LHCN-M2 (cell line): ENCODE results near the gene DUS1L. TPM values are rescaled to one million over a fixed set of nuclear protein-coding genes. Genes with fewer than 3 reads are reported as not detected.

Source experiments
- DNase-seq: peaks from one replicate; pipeline ENCODE4 v3.0.0-alpha.2; 2012; ENCODE audit warnings: low read depth
- total RNA-seq: library from RNA; depleted of rRNA; stranded (reverse); fragments of >200 nt; gene quantifications from 2 replicates; pipeline ENCODE4 v1.2.3, GENCODE V29; 2014

Gene DUS1L
- total RNA-seq, 1 experiment from 2014 or later = 75.8 TPM

DNA sequence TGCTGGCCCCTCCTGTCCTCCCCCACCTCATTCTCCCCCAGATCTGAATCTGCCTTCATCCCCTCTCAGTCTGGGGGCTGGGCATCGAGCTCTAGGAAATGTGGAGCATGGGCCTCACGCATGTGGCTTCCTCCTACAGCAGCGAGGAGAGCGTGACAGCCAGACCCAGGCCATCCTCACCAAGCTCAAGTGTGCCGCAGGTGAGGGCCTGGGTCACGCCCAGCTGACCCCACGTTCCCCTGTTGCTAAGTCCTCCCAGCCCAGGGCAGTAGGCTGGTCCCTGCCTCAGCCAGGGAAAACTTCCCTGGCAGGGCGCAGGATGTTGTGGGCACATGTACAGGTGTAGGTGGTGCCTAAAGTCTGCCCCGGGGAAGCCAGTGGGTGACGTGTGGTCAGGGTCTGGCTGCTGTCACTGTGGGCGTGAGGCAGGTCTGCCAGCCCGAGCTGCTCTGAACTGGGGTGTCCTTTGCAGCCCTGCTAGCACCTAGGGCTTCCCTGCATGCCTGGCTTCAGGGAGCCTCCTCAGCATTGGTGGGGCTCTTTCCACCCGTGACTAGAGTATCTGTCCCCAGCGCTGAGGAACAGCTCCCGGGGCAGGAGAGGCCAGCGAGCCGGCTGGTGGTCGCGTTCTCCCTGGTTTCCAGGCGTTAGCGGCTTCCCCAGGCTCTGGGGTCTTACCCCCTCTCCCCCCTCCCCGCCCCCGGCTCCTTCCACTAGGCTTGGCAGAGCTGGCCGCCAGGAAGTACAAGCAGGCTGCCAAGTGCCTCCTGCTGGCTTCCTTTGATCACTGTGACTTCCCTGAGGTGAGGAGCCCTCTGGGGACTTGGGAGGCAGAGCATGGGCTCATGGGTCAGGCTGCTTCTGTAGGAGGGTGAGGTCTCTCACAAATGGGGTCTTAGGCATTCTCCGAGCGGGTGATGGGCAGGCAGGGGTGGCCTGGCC is 10.3 kb downstream of the DUS1L start:
- no peak for DNase-seq

DNA sequence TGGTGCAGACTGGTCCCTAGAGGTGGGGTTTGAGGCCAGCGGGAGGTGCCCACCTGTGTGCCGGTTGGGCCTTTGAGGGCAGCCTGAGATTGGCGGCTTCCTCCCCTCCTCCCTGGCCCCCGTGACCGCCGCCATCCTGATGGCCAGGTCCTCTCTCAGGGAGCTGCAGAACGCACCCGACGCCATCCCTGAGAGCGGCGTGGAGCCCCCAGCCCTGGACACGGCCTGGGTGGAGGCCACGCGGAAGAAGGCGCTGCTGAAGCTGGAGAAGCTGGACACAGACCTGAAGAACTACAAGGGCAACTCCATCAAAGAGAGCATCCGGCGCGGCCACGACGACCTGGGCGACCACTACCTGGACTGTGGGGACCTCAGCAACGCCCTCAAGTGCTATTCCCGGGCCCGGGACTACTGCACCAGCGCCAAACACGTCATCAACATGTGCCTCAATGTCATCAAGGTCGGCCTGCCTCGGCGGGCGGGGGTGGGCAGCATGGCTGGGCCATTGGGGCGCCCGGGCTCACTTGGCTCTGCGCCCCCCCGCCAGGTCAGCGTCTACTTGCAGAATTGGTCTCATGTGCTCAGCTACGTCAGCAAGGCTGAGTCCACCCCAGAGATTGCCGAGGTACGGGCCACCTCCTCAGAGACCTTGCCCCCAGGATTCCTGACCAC is 11.1 kb downstream of the DUS1L start:
- no peak for DNase-seq

DNA sequence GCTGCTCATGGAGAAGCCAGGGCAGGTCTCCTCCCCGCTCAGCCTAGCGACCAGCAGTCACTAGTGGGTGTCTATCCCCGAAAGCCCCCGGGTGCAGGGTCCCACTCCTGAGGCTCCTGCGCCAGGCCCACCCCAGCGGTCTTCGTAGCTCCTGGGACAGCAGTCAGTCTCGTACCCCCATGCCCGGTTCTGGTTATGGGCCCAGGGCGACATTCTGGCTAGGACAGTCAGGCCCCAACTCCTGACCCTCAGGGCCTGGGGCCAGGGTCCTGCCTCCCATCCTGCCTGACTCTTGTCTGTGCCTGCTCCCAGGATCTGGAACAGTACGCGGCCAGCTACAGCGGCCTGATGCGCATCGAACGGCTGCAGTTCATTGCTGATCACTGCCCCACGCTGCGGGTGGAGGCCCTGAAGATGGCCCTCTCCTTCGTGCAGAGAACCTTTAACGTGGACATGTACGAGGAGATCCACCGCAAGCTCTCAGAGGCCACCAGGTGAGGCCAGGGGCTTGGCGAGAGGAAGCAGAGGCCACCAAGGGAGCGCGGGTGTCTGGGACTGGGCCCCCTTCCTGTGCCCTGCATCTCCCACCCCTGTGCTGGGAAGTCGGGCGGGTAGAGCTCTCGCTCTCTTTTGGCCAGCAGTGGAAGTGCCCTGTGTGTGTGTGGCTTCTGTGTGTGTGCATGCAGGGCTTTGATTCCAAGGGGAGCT is 11.9 kb downstream of the DUS1L start:
- DNase-seq = no peak

DNA sequence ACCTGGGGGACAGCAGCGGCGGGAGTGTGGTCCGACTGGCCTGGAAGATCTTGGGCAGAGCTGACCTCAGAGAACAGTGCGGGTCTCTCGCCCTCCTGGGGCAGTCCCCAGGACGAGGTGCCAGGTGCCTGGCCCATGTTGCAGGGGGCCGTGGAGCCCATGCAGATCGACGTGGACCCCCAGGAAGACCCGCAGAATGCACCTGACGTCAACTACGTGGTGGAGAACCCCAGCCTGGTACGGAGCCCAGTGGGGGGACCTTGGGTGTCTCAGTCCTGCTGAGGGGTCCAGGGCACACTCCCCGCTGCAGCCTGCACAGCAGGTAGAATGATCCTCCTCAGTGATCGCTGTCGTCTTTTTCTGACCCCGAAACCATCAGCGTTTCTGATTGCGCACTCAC is 12.5 kb downstream of the DUS1L start:
- DNase-seq = no peak

DNA sequence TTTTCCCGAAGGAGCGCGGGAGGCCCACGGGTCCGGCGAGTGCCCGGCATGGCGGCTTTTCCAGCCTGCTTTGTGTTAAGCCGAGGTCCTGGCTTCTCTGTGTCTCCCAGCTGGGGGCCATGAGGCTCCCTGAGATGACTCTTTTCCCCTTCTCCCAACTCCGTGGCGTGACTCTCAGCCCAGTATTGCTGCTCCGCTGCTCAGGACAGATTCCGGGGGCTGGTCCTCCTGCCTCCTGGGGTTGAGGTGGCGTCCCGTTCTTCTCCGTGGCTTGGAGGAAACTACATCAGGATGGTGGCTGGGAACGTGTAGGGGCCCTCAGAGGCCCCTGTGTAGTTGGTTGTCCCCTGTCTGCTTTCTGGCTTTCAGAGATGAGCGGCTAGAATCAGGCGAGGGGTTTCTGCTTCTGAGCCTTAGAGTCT is 13.0 kb downstream of the DUS1L start:
- no peak for DNase-seq

DNA sequence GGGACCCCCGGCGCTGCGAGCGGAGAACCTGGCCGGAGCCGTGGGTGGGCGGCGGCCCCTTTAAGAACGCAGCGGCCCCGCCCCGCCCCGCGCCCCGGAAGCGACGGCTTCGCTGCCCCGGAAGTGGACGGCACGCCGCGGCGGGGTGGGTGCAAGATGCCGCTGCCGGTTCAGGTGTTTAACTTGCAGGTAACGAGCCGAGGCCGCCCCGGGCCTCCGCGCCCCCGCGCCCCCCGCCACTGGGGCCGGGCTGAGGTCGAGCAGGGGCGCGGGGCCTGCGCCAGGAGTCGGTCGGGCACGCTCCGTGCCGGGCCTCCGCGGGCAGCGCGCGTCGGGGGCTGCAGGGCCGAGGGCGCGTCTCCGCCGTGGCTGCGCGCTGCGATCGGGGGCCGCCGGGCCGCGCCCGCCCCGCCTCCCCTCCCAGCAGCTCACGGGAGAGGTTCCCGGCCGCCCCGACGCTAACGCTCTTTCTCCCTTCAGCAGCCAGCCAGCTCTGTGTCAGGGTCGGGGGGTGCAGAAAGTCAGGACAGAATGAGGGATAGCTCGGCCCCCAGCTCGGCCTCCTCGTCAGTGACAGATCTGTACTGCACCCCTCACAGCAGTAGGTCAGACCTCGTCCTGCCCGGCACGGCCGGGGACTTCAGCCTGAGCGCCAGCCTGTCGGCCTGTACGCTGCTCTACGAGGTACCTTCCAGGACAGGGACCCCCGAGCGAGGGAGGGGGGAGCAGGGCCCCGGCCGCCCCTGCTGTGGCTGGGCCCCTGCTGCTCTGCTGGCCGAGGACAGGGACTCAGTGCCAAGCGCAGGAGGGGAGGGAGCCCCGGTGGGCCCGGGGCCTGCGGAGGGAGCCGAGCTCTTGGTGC is 13.6 kb downstream of the DUS1L start, which contains the start of the genes GPS1 and RFNG:
Gene GPS1 (plus strand): TSS at position 123 of the 862 bp plus-strand sequence. CDS start 34 bp downstream, at position 157.
Gene RFNG (minus strand): TSS at position 36 of the 862 bp plus-strand sequence. CDS start 45 bp downstream, outside the sequence.
- DNase-seq = peak; percentile 44

DNA sequence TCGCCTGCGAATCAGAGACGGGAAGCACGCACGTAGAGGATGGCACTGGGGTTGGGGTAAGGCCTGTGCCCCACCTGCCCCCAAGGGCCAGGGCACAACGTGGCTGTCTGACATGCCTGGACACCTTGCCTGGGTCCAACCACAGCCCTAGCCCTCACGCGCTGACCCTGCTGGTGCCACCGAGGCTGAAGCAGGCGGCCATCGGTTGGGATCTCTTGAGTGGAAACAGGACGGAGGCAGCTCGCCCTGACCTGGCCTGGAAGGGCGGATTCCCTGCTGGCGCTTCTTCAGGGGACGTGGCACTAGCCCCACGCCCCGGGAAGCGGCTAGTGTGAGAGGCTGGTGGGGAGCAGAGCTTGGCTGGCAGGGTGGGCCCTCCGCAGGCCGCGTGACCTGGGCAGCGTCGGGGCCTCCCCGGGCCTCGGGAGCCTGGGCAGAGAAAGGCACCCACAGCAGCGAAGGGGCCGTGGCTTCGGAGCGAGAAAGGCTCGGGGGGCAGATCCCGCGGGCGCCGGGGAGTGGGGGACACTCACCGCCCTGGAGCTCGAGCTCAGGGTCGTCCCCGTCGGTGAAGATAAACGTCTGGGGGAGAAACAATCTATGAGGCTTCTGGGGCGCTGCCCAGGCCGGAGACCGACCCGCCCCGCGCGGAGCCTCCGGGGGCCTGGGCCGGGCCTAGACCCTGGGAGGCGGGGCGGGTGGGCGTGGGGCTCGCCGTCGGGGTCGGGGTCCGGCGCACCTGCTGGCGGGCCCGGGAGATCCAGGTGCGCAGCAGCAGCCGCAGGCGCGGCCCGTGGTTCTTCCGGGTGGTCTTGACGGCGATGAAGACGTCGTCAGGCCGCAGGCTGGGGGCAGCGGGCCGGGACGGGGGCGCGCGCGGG is 14.6 kb downstream of the DUS1L start:
- no peak for DNase-seq

DNA sequence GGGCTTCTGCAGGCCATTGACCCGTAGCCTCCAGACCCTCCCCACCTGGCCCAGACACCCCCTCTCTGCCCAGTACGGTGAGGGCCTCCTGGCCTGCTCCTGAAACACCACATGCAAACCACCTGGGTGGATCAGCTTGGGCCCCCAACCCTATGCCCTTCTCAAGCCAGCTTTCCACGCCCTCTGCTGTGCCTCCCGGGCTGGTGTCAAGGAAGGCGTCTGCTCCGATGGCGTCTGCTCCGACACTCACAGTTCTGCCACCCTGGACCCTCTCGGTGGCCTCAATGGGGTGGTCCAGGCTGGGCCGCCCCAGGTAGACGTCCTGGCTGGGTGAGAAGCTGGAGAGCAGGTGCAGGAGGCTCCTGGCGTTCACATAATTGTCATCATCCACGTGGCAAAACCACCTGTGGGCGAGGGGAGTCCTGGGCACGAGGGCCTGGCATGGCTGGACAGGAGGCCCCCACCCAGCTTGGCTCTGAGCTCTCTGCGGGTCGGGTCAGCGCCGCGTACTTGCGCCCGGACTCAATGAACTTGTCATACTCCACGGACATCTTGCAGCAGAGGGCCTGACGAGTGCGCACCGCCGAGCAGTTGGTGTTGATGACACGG is 15.3 kb downstream of the DUS1L start:
- no peak for DNase-seq

DNA sequence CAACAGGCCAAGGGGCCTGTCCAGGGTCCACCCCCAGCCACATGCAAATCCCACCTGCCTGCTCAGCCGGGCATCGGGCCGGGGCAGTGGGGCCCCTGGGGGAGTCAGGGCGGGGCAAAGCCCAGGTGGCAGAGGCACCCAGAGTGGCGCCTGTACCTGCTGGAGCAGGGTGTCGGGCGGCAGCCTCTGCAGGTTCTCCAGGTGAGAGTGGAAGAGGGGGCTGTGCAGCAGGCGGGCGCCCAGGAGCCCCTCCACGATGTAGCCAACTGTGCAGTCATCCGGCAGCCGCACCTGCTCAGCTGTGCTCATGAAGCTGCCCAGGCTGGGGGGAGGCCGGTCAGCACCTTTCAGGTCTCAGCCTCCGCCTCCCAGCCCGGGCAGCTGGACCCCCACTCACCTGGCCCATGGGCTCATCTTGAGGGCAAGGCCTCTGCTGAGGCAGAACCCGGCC is 16.1 kb downstream of the DUS1L start:
- no peak for DNase-seq

DNA sequence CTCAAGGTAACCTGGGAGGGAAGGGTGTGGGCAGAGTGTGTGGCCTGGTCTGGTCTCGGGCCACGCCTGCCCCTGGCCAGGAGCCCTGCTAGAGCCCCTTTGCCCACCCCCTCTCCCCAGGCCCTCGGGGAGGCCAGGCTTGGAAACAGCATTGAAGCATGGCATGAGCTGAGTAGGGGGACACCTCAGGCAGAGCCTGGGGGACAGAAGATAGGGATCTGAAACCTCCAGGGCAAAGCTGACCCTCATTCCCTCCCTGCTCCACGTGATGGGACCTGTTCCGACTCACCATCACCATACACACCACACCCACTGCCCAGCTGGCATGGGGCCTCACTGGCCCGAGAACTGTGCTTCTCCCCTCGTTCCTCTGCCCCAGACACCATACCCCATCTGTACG is 16.5 kb downstream of the DUS1L start:
- DNase-seq = no peak

DNA sequence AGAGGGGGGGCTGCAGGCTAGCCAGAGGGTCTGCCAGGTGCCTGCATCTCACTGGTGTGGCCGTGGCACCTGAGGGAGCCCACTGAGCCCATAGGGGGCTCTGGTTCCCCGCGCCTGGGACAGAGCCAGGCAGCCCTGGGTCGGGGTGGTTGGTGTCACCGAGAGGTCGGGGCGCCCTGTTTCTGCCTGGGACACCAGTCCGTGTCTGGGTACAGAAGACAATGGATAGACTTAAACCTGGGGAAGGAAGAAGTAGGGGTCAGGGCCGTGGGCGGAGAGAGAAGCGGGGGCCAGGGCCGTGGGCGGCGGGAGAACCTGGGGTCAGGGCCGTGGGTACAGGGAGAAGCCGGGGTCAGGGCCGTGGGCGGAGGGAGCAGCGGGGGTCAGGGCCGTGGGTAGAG is 17.0 kb downstream of the DUS1L start:
- no peak for DNase-seq

DNA sequence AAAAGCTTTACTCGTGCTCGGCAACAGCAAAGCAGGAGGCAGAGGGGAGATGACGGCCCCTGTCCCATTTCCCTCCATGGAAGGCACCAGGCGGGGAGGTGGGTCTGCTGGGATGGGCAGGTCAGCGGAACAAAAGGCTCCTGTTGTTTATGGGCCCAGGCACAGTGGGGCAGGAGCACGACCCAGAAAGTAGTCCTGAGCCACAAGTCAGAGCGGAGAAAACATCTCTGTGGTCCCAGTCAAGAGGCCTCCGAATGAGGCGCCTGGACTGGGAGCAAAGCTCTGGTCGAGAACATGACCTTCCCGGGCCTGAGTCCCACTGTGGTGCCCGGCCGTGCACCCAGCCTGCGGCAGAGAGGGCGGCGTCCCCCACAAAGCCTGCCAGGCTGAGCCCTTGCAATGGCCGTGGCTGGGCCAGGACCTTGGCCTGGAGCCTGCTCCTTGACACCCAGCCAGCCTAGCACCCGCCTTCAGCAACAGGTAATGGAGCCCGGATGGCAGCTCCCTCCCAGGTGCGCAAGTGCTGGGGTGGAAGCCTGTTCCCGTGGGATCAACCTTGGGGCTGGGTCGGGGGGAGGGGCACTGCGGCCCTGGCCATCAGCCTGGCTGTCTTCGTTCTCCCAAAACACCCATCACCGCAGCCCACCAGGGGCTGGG is 17.6 kb downstream of the DUS1L start:
- no peak for DNase-seq

DNA sequence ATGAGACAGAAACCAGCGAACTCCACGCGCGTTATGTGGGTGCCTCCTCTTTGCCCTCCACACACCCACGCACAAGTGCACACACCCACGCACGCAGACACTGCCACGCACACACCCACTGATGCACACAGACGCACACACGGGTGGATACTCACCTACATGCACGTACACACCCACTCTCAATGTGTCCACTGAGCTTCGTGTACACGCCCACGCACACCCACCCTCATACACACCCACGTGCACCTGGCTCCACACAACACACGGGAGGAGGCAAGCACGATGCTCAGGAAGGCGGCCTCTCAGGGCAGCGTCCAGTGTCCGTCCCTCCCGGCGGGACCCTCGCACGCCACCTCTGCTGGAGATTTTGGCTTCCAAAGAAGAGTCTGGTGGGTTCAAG is 18.2 kb downstream of the DUS1L start:
- no peak for DNase-seq

DNA sequence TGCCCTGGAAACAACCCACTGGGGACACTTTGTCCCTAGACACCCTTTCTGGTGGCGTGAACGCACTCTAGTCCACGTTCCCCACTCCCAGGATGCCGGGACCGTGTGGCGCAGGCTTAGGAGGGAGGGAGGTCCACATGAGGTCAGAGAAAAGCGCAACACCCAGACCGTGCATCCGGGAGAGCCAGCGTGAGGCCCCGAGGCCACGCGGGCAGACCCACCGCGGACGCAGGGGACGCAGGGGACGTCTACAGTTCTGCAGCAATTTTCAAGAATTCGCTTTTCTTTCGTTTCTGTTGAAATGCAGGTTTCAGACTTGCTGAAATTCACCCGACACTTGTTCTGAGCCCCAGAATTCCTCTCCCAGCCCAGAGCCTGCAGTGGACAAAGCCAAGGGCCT is 18.7 kb downstream of the DUS1L start:
- DNase-seq = no peak

DNA sequence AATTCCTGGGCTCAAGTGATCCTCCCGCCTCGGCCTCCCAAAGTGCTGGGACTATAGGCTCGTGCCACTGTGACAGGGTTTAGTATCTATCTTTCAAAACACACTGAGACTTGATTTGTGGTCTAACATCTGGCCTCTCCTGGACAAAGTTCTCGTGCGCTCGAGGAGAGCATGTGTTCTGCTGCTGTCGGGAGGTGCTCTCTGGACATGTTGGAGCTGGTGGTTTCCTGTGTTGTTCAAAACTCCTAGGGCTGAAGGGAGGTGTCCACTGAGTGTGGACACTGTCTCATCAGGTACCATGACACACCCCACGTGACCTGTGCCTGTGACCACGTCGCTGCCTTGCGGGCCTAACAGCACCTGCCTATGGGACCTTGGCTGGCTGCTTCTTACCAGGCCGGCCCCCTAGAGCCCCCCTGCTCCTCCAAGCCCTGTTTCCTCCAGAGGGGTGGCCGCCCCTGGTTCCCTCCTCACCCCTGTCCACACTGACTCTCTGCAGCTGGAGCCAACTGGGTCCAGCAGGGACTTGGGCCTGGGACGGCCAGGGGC is 19.6 kb downstream of the DUS1L start:
- DNase-seq = no peak

DNA sequence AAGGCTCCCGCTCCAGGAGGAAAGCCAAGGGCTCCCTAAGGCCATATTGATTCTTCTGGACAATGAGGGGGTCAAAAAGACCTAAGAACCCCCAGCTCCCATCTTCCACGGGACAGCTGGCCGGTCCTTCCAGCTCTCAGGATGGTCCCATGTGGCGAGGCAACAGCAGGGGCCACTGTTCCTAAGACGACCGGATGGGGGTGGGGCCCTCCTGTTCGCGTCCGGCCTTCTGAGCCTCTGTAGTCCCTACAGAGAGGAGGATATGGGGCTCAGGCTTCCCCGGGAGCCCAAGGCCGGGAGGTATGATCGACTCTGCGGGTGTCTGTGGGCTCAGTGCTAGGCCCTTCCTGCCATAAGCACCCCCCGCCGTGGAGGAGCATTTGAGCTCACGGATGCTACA is 22.1 kb downstream of the DUS1L start:
- no peak for DNase-seq

DNA sequence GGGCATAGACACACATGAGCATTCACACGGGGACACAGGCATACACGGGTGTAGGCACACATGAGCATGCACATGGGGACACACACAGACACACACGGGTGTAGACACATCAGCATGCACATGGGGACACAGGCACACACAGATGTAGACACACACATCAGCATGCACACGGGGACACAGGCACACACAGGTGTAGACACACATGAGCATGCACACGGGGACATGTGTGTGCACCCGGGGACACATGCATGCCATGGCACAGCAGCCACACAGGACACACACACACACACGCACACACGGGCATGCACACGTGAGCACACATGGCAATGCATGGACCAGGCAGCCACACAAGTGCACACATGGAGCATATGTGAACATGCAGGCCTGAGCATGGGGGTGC is 23.0 kb downstream of the DUS1L start:
- no peak for DNase-seq

DNA sequence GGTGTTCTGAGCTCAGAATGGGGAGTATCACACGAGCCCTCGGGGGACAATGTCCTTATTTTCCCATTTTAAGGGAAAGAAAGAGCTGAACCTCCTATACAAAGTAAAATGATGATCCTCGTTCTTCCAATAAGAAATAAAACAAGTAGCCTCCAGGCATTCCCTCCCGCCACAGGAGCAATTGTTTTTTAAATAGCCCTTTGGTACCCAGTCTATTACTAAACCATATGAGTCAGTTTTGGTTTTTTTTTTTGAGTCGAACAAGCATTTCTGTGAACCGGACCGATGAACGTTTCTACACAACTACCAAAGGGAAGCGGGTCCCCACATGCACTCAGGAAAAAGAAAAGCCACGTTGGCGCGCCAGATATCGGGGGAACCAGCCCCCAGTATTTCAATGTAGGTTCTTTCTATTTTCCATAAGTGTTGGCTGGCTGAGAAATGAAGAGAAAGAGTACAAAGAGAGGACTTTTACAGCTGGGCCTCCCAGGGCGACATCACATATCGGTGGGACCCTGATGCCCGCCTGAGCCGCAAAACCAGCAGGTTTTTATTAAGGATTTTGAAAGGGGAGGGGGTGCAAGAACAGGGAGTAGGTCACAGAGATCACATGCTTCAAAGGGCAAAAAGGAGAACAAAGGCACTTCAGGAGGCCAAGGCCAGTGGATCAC is 24.3 kb downstream of the DUS1L start:
- DNase-seq = no peak
